ENCODE measurements around the gene PCBP3.

DNA sequence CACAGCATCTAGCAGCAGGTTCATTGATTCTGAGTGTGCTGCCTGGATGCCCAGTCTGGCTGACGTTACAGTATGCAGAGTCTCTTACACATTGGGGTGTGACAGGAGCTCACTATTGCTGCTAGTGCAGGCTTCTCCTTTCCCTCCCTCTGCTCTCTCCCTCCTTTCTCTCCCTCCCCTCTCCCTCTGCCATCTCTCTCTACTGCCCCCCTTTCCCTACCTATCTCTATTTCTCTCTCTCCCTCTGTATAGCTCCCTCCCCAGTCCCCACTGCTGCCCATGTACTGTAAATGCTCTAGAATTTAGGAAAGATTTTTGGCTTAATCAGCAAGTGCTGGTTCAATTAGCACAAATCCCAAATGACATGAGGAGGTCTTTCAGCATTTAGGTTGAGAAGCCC is 62.8 kb downstream of the PCBP3 start:
- TF ChIP-seq, protein P1, sequence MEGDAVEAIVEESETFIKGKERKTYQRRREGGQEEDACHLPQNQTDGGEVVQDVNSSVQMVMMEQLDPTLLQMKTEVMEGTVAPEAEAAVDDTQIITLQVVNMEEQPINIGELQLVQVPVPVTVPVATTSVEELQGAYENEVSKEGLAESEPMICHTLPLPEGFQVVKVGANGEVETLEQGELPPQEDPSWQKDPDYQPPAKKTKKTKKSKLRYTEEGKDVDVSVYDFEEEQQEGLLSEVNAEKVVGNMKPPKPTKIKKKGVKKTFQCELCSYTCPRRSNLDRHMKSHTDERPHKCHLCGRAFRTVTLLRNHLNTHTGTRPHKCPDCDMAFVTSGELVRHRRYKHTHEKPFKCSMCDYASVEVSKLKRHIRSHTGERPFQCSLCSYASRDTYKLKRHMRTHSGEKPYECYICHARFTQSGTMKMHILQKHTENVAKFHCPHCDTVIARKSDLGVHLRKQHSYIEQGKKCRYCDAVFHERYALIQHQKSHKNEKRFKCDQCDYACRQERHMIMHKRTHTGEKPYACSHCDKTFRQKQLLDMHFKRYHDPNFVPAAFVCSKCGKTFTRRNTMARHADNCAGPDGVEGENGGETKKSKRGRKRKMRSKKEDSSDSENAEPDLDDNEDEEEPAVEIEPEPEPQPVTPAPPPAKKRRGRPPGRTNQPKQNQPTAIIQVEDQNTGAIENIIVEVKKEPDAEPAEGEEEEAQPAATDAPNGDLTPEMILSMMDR (IDR thresholded peaks at IDR 0.05; ENCODE audit: borderline replicate concordance, extremely low read depth, low read length, poor library complexity, severe bottlenecking) = no peak
- no peak for TF ChIP-seq EZH2 (IDR thresholded peaks at IDR 0.05; ENCODE audit: borderline replicate concordance, low read depth, low read length, severe bottlenecking)
